ENCODE results near the gene ZNF678. TPM values are rescaled to one million over a fixed set of nuclear protein-coding genes. Genes with fewer than 3 reads are reported as not detected.

ZNF678 gene
- total and polyA plus RNA-seq, 9 of the 15 experiments (the other 6 are each of a cell fraction or from before 2014, with no cell fraction given) = 3.0 to 16.8 (median 8.0) TPM

DNA sequence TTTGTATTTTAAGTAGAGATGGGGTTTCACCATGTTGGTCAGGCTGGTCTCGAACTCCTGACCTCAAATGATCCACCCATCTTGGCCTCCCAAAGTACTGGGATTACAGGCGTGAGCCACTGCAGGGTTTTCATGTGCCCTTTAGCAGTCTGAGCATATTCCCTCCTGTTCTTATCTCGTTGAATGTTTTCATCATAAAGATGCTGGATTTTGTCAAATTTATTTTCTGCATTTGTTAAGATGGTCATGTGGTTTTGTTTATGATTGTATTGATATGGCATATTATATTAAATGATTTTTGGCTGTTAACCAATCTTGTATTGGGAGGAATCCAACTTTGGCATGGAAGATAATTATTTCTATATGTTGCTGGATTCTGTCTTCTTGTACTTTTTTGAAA lies 163.0 kb downstream of the ZNF678 start:
- Histone ChIP-seq H3K9me3 (replicated peaks; ENCODE audit: control insufficient read depth, insufficient read depth, low read depth, low read length) (0 out of 2 replicates have a peak, but pooled peaks cover 5% of the 10 kb centered on the region), H3K27me3 (ENCODE audit: control insufficient read depth in 2 of 2, insufficient read depth in 2 of 2, low read length in 2 of 2) (no peaks in the 10 kb centered on the region), H3K79me2 (ENCODE audit: control insufficient read depth, insufficient read depth, low read length) (no peaks in the 10 kb centered on the region), H3K4me1 (replicated peaks in 1 of 2; ENCODE audit: control insufficient read depth in 2 of 2, insufficient read depth in 2 of 2, low read length in 2 of 2) (peaks cover 13 to 41% of the 10 kb centered on the region in 2 experiments), H3K36me3 (ENCODE audit: control insufficient read depth, insufficient read depth, low read length) (peaks cover 8% of the 10 kb centered on the region; the same call in 2 of the 3 replicates), H3K4me3 (no peak overlapping the region), H2AFZ (ENCODE audit: low read depth, low read length) (no peak overlapping the region), H3K27ac (ENCODE audit: extremely low read depth, low read depth, low read length) (no peak overlapping the region), H3K9ac (ENCODE audit: insufficient read depth in 1 of 2, low read depth in 2 of 2, low read length in 2 of 2) (no peak overlapping the region), H3K4me2 (ENCODE audit: insufficient read depth, low read length) (no peak overlapping the region), H4K20me1 (replicated peaks; ENCODE audit: control insufficient read depth, insufficient read depth, low read length) (peaks cover 11% of the 10 kb centered on the region; the same call in 1 of the 2 replicates), H3K9me1 (ENCODE audit: control insufficient read depth, insufficient read depth, low read length) (no peaks in the 10 kb centered on the region)
- TF ChIP-seq PURB (CRISPR knock-in tag; IDR thresholded peaks at IDR 0.05; ENCODE audit: low read depth) (no peak), THRAP3 (IDR thresholded peaks at IDR 0.05; ENCODE audit: borderline replicate concordance) (no peak), STAT5B (CRISPR knock-in tag; IDR thresholded peaks at IDR 0.05) (no peak), ZFX (CRISPR knock-in tag; IDR thresholded peaks at IDR 0.05) (no peak), BACH1 (tag; IDR thresholded peaks at IDR 0.05) (no peak), HIVEP1 (CRISPR knock-in tag; IDR thresholded peaks at IDR 0.05) (no peak), GABPB2 (CRISPR knock-in tag; conservative IDR thresholded peaks at IDR 0.05) (no peak), MECOM (CRISPR knock-in tag; IDR thresholded peaks at IDR 0.05) (no peak), SETDB1 (IDR thresholded peaks at IDR 0.05; ENCODE audit: low read length) (no peak), TARDBP (IDR thresholded peaks at IDR 0.05) (no peak)
- TF ChIP-seq, protein P1, sequence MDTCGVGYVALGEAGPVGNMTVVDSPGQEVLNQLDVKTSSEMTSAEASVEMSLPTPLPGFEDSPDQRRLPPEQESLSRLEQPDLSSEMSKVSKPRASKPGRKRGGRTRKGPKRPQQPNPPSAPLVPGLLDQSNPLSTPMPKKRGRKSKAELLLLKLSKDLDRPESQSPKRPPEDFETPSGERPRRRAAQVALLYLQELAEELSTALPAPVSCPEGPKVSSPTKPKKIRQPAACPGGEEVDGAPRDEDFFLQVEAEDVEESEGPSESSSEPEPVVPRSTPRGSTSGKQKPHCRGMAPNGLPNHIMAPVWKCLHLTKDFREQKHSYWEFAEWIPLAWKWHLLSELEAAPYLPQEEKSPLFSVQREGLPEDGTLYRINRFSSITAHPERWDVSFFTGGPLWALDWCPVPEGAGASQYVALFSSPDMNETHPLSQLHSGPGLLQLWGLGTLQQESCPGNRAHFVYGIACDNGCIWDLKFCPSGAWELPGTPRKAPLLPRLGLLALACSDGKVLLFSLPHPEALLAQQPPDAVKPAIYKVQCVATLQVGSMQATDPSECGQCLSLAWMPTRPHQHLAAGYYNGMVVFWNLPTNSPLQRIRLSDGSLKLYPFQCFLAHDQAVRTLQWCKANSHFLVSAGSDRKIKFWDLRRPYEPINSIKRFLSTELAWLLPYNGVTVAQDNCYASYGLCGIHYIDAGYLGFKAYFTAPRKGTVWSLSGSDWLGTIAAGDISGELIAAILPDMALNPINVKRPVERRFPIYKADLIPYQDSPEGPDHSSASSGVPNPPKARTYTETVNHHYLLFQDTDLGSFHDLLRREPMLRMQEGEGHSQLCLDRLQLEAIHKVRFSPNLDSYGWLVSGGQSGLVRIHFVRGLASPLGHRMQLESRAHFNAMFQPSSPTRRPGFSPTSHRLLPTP (IDR thresholded peaks at IDR 0.05; ENCODE audit: borderline replicate concordance, extremely low read depth, insufficient read length) = no peak
- TF ChIP-seq, protein P2, sequence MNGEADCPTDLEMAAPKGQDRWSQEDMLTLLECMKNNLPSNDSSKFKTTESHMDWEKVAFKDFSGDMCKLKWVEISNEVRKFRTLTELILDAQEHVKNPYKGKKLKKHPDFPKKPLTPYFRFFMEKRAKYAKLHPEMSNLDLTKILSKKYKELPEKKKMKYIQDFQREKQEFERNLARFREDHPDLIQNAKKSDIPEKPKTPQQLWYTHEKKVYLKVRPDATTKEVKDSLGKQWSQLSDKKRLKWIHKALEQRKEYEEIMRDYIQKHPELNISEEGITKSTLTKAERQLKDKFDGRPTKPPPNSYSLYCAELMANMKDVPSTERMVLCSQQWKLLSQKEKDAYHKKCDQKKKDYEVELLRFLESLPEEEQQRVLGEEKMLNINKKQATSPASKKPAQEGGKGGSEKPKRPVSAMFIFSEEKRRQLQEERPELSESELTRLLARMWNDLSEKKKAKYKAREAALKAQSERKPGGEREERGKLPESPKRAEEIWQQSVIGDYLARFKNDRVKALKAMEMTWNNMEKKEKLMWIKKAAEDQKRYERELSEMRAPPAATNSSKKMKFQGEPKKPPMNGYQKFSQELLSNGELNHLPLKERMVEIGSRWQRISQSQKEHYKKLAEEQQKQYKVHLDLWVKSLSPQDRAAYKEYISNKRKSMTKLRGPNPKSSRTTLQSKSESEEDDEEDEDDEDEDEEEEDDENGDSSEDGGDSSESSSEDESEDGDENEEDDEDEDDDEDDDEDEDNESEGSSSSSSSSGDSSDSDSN (IDR thresholded peaks at IDR 0.05; ENCODE audit: borderline replicate concordance in 1 of 2, low read depth in 2 of 2, low read length in 2 of 2) = no peak
- DNase-seq (ENCODE audit: extremely low read depth in 1 of 4, low spot score in 3 of 4) (no peak), ATAC-seq (no peak), FAIRE-seq (no peak)
- BruUV-seq (replicated peaks) = no TSS peak
- WGBS (ENCODE audit: insufficient coverage, low coverage, missing lambda C conversion rate) = 3% methylated on average over 3 of the region's 3 CpGs
- ChIA-PET CTCF (ENCODE audit: low intra/inter-chr PET ratio) (no interaction called here), POLR2A (interaction anchor here (0.6 kb wide), 1 partner anchor 12 kb away, joined by 3 read pairs; no protein-coding TSS in a partner anchor)
- in situ Hi-C loops (cut with MboI) (no loop called here), intact Hi-C loops (cut with micrococcal nuclease) (no loop called here)

Measured in K562 (cell line).